GM21447 (cell line): Measurements from ENCODE around the gene ZNF525.
"Not testable (repeated sequence)": the region's sequence is repeated elsewhere in the genome, so short reads cannot be mapped to it uniquely, and the experiment has no call there.

ENCODE experiments used
- ATAC-seq: cut with Tn5 transposase; IDR thresholded peaks from one replicate; pipeline ENCODE4 v1.9.1; 2021; ENCODE audit not compliant: unreplicated experiment

The ZNF525 gene

DNA sequence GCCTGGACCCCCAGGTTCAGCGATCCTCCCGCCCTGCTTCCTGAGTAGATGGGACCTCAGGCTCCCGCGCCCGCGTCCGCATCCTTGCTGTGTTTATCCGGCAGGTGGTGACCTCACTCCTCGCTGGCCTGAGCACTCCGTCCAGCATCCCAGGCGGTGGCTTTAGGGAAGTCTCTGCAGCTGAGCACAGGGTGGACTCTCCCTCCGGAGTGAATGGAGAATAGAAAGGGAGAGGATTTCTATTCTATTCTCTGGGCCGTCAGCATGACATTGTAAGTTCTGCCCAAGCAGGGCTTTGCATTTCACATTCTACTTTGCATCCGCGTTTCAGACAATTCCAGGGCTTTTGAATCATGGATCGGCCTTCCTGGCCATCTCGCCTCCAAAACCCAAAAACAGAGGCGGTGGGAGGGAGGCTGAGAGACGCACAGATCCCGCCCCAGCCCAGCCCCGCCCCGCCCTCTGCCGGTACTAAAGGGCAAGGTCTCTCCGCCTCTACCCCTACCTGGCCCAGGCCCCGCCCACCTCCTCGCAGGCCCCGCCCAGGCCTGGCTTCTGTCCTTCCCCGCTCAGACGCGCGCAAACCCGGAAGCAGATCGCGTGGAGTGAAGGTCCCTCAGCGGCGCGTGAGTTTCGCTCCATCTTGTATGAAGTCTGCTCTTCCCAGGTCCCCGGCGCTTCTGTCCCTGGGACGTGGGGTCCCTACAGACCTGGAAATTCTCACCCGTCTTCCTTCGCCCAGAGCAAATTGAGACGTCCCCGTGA, at the start of gene ZNF525:
TSS of gene ZNF525 (plus strand) at position 572 of the 765 bp plus-strand sequence. CDS start 6,577 bp downstream, outside the sequence.
- ATAC-seq, result peak; percentile 98

DNA sequence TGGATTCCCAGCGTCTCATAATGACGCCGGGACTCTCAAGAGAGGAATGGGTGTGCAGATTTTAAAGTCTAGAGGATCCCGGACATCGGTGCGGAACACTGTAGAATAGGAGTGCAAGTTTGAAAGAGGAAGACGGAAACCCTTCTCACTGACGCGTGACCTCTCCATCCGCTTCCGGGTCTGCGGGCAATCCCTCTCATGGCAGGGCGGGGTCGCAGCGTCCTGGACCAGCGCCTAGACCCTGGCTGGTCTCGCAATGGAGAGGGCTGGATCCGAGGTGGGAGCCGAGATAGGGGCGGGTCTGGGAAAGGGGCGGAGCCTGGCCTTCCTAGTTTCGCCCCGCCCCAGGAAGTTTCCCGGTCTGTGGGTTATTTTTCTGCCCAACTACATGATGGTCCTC, 36.5 kb upstream of the ZNF525 start:
- no peak for ATAC-seq

DNA sequence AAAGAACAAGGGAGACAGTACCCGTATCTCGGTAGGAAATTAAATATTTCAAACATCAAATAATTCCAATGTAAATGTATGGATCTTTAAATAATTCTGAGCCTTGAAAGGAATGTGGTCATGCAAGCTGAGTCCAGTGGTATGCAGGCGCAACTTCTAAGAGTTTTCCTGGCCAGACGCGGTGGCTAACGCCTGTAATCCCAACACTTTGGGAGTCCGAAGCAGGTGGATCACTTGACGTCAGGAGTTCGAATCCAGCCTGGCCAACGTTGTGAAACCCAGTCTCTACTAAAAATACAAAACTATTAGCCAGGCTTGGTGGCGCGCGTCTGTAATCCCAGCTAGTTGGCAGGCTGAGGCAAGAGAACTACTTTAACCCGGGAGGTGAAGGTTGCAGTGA, 33.0 kb upstream of the ZNF525 start:
- no peak for ATAC-seq

DNA sequence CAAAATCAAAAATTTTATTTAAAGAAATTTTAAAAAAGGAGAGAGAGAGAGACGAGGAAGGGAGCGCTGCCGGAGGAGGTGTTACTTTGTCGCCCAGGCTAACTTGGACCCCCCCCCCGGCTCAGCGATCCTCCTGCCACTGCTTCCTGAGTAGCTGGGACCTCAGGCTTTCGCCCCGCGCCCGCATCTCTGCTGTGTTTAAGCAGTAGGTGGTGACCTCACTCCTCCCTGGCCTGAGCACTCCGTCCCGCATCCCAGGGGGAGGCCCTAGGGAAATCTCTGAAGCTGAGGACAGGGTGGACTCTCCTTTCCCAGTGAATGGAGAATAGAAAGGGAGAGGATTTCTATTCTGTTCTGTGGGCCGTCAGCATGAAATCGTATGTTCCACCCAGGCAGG, 32.4 kb upstream of the ZNF525 start:
- ATAC-seq, result no peak

DNA sequence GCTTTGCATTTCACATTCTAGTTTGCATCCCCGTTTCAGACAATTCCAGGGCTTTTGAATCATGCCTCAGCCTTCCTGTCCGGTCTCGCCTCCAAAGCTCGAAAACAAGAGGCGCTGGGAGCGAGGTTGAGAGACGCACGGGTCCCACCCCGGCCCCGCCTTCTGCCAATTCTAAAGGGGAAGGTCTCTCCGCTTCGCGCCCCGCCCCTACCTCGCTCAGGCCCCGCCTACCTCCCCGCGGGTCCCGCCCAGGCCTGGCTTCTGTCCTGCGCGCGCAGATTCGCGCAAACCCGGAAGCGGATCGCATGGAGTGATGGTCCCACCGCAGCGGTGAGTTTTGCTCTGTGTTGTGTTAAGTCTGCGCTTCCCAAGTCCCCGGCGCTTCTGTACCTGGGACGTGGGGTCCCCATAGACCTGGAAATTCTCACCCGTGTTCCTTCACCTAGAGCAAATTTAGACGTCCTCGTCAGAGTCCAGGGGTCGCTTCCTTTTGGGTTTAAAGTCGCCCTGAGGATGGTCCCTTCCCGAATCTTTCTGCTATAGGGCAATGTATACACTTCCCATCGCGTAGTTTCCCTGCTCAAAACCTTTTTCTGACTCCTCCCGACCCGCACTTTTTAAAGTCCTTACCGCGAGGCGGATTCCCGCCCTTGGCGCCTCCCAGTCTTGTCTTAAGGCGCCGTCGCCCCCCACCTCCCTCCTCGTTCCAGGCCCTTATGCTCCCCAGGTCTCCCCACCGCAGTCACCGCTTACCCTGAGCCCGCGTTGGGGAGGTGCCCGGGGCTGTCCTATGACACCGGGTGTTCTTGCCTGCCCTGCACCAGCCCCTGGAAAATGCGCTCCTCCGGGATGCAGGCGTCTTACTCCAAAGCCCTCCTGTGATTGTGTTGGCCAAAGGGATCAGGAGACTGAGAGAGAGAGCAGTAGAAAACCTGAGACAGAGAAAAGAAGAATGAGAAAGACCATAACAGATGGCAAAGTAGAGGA, 31.7 kb upstream of the ZNF525 start, which contains the start of gene ZNF845:
TSS of gene ZNF845 (plus strand) at position 287 of the 987 bp plus-strand sequence. CDS start 7,559 bp downstream, outside the sequence.
- peak; percentile 94 for ATAC-seq

DNA sequence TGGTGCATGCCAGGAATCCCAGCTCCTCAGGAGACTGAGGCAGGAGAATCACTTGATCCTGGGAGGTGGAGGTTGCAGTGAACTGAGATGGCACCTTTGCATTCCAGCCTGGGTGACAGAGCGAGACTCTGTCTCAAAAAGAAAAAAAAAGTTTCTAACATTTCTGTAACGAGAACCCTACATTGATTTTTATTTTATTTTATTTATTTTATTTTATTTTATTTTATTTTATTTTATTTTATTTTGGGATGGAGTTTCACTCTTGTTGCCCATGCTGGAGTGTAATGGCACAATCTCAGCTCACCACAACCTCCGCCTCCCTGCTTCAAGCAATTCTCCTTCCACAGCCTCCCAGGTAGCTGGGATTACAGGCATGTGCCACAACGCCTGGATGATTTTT, 21.1 kb upstream of the ZNF525 start:
- ATAC-seq, result not testable (repeated sequence)

DNA sequence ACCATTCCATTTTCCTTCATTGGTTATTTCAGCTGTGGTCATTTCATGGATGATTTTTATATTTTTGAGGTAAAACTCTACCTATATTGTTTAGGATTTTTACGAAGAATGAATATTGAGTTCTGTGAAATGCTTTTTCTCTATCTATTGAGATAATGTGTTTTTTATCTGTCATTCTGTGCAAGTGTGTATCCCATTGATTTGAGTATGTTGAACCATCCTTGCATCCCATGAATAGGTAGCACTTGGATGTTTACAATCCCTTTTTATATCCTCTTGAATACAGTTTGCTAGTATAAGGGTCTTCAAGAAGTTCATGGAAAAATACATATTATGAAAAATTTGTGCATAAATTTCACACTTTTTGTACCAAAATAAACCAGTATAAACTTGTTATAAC, 9.8 kb upstream of the ZNF525 start:
- no peak for ATAC-seq

DNA sequence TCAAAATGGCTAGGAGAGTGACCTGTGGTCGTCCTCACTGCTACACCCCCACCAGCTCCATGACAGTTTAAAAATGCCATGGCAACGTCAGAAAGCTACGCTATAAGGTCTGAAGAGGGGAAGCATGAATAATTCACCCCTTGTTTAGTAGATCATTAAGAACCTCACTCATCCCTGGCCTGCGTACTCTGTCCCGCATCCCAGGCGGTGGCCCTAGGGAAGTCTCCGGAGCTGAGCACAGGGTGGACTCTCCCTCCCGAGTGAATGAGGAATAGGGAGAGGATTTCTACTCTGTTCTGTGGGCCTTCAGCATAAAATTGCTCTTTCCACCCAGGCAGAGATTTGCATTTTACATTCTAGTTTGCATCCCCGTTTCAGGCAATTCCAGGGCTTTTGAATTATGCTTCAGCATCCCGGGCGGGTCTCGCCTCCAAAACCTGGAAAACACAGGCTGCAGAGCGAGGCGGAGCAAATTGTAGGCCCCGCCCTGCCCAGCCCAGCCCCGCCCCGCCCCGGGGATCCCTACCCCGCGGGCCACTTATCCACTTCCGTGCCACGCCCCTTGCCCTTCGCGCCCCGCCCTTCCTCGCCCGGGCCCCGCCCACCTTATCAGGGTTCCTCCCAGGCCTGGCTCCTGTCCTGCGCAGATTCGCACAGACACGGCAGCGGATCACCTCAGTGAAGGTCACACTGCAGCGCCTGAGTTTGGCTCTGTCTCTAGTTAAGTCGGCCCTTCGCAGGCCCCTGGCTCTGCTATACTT, 7.5 kb upstream of the ZNF525 start:
- no peak for ATAC-seq

DNA sequence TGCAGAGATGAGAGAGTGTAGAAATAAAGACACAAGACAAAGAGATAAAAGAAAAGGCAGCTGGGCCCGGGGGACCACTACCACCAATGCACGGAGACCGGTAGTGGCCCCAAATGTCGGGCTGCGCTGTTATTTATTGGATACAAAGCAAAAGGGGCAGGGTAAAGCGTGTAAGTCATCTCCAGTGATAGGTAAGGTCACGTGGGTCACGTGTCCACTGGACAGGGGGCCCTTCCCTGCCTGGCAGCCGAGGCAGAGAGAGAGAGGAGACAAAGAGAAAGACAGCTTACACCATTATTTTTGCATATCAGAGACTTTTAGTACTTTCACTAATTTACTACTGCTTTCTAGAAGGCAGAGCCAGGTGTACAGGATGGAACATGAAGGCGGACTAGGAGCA, 5.4 kb upstream of the ZNF525 start:
- ATAC-seq, result not testable (repeated sequence)

DNA sequence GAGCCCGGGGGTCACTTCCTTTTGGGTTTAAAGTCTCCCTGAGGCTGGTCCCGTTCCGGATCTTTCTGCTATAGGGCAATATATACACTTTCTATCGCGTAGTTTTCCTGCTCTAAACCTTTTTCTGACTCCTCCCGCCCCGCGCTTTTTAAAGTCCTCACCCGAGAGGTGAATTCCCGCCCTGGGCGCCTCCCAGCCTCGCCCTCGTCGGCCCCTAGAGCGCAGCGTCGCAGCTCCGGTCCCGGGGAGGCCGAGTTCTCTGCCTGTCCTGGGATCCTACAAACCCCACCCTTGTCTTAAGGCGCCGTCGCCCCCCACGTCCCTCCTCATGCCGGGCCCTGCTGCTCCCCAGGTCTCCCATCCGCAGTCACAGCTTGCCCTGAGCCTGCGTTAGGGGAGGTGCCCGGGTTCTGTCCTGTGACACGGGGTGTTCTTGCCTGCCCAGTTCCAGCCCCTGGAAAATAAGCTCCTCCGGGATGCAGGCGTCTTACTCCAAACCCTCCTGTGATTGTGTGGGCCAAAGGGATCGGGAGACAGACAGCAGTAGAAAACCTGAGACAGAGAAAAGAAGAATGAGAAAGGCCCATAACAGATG, 491 bp downstream of the ZNF525 start:
- peak; percentile 42 for ATAC-seq

DNA sequence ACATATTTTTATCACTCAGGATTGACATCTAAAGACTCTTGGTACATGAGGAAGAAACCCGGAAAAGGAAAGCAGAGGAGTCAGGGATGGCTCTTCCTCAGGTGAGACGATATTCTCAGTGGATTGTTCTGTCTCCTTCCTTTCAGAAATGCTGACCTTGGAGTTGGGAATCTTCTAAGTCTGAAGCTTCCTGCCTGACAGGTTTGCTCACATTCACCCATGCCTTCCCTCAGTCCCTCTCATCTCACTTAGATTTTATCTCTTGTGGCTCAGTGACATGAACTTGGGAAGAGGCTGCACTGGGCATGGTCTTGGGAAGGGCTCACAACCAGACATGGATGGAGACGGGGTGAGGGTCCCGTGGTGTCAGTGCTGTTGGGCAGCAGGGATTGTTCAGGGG, 6.7 kb downstream of the ZNF525 start:
- no peak for ATAC-seq

DNA sequence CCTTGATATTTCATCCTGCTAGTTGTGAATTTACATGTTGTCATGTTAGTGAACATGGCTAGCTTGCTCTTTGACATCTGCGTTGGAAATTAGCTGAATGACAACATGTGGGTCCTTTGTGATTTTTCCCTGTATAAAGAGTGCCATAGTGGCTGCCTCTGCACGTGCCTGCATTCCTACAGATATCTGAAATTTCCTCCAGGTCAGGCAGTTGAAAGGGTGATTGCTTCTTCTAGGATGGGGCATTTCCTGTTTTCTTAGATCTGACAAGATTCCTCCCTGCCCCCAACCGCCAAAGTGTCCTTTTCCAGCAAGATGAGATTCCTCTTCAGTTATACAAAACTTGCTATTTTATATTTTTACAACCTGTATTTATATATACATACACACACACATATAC, 8.8 kb downstream of the ZNF525 start:
- no peak for ATAC-seq

DNA sequence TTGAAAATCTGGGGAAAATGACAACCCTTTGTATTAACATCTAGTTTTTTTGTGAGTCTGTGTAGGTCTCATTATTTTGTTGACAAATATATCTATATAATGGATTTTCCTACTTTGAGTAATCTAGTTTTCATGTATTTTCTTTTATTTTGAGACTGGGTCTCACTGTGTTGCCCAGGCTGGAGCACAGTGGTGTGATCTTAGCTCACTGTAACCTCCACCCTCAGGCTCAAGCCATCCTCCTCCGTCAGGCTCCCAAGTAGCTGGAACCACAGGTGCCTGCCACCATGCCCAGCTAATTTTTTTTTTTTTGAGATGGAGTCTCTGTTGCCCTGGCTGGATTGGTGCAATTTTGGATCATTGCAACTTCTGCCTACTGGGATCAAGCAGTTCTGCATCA, 9.2 kb downstream of the ZNF525 start:
- no peak for ATAC-seq

DNA sequence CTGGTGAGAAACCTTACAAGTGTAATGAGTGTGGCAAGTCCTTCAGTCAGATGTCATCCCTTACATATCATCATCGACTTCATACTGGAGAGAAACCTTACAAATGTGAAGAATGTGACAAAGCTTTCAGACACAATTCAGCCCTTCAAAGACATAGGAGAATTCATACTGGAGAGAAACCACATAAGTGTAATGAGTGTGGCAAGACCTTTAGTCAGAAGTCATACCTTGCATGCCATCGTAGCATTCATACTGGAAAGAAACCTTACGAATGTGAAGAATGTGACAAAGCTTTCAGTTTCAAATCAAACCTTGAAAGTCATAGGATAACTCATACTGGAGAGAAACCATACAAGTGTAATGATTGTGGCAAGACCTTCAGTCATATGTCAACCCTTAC, 15.9 kb downstream of the ZNF525 start:
- ATAC-seq, result no peak

DNA sequence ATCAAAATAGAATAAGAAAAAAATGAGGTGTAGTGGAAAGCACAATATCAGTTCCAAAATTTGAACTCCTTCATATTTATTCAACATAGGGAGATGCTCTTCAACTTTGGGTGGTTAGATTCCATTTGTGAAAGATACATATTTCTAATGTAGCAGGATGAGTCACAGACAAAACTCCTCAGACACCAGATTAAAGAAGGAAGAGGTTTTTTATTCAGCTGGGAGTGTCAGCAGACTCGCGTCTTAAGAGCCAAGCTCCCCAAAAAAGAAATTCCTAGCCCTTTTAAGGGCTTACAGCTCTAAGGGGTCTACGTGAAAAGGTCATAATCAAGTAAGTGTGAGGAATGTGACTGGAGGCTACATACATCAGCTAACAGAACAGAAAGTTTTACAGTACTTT, 22.7 kb downstream of the ZNF525 start:
- no peak for ATAC-seq

DNA sequence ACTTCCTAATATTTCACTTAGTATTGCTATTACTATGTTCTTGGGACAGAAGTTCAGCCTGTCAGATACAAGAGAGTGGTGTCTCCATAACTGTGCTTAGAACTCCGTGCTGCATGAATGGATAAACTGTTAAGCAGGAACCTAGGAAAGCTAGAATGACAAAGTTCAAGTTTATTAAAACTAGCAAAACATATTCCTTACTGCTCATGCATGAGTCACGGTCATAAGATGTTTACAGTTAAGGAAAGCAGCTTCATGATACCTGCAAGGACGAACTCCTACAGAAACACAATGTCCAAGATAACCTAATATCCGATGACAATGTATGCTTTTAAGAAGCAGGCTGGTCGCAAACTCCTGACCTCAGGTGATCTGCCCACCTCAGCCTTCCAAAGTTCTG, 23.4 kb downstream of the ZNF525 start:
- no peak for ATAC-seq

DNA sequence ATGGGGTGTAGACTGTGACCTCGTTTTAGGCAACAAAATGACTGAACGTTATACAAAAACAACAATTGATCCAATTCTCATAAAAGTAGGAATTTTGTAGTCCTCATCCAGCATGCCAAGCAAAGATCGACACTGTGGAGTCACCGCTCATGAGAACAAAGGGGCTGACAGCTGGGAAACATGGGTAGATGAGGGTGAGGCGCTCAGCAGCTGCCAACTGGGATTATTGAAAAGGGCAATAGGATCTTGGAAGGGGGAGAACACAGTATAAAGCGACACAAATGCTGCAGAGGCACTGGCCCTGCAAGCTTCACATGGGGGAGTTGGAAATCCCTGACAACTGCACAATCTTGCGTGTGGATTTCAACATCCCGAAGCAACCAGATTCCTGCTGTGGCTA, 24.1 kb downstream of the ZNF525 start:
- ATAC-seq, result no peak

DNA sequence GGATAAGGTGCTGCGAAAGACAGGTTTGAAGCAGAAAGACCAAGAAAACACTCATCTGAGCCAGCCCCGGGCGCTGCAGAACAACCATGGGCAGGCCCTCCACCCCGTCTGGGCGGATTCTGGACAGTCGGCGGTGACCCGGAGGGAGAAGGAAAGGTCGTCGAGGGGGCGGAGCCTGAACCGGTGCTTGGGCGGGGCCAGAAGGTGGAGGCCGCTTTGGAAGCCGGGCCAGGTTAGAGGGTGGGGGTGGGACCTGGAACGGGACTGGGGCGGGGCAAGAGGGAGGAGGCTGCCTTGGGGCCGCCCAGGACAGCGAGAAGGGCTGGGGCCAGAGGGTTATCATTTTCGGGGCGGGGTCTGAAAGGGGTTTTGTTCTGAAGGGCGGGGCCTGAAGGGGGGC, 24.5 kb downstream of the ZNF525 start:
- no peak for ATAC-seq

DNA sequence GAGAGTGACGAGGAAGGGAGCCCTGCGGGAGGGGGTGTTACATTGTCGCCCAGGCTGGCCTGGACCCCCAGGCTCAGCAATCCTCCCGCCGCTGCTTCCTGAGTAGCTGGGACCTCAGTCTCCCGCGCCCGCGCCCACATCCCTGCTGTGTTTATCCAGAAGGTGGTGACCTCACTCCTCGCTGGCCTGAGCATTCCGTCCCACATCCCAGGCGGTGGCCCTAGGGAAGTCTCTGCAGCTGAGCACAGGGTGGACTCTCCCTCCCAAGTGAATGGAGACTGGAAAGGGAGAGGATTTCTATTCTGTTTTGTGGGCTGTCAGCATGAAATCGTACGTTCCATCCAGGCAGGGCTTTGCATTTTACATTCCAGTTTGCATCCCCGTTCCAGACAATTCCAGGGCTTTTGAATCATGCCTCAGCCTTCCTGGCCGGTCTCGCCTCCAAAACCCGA, 29.0 kb downstream of the ZNF525 start:
- no peak for ATAC-seq

DNA sequence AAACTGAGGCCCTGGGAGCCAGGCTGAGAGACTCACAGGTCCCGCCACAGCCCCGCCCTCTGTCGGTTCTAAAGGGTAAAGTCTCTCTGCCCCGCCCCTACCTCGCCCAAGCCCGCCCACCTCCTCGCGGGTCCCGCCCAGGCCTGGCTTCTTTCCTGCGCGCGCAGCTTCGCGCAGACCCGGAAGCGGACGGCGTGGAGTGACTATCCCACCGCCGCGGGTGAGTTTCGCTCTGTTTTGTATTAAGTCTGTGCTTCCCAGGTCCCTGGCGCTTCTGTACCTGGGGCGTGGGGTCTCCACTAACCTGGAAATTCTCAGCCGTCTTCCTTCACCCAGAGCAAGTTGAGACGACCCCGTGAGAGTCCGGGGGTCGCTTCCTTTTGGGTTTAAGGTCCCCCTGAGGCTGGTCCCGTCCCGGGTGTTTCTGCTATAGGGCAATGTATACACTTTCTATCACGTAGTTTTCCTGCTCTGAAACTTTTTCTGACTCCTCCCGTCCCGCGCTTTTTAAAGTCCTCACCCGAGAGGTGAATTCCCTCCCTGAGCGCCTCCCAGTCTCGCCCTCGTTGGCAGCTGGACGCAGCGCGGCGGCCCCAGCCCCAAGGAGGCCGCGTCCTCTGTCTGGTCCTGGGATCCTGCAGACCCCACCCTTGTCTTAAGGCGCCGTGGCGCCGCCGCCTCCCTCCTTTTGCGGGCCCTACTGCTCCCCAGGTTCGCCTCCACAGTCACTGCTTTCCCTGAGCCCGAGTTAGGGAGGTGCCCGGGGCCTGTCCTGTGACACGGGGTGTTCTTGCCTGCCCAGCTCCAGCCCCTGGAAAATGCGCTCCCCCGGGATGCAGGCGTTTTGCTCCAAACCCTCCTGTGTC, 29.7 kb downstream of the ZNF525 start, which contains the start of gene ZNF765:
TSS of gene ZNF765 (plus strand) at position 176 of the 866 bp plus-strand sequence. CDS start 2,867 bp downstream, outside the sequence.
- peak; percentile 90 for ATAC-seq
